Osteocyte (in vitro differentiated cells): ENCODE measurements around the gene ING5. TPM values are rescaled to one million over a fixed set of nuclear protein-coding genes. Genes with fewer than 3 reads are reported as not detected.

Experiments
- DNase-seq: peaks from one replicate; pipeline ENCODE4 v3.0.0; 2021; ENCODE audit warnings: mixed read lengths; ENCODE audit not compliant: unreplicated experiment; ENCODE audit errors: extremely low spot score
- H3K27ac Mint-ChIP-seq: one replicate; pipeline ENCODE4 v1.8.0; 2021; ENCODE audit warnings: mild to moderate bottlenecking, mixed read lengths; ENCODE audit not compliant: unreplicated experiment
- H3K27me3 Mint-ChIP-seq: one replicate; pipeline ENCODE4 v1.8.0; 2021; ENCODE audit warnings: mixed read lengths; ENCODE audit not compliant: unreplicated experiment
- H3K36me3 Mint-ChIP-seq: one replicate; pipeline ENCODE4 v1.8.0; 2021; ENCODE audit warnings: mixed read lengths; ENCODE audit not compliant: unreplicated experiment
- H3K4me1 Mint-ChIP-seq: one replicate; pipeline ENCODE4 v1.8.0; 2021; ENCODE audit warnings: mixed read lengths; ENCODE audit not compliant: unreplicated experiment
- H3K4me3 Mint-ChIP-seq: one replicate; pipeline ENCODE4 v1.8.0; 2021; ENCODE audit warnings: mild to moderate bottlenecking, moderate library complexity, mixed read lengths; ENCODE audit not compliant: unreplicated experiment
- H3K9me3 Mint-ChIP-seq: one replicate; pipeline ENCODE4 v1.8.0; 2021; ENCODE audit warnings: mixed read lengths; ENCODE audit not compliant: unreplicated experiment
- total RNA-seq: library from RNA; stranded (reverse); gene quantifications from 2 replicates; pipeline ENCODE4 v1.2.1, GENCODE V29; 2021
- TF ChIP-seq, protein P1 (sequence below): fragments of 200-600 bp; sonication (generic); IDR thresholded peaks from 2 replicates; pipeline ENCODE4 v1.5.0; 2021; ENCODE audit warnings: antibody characterized with exemption, mild to moderate bottlenecking, moderate library complexity

Gene ING5
- total RNA-seq, 1 donor from 2014 or later = 32.0 TPM

DNA sequence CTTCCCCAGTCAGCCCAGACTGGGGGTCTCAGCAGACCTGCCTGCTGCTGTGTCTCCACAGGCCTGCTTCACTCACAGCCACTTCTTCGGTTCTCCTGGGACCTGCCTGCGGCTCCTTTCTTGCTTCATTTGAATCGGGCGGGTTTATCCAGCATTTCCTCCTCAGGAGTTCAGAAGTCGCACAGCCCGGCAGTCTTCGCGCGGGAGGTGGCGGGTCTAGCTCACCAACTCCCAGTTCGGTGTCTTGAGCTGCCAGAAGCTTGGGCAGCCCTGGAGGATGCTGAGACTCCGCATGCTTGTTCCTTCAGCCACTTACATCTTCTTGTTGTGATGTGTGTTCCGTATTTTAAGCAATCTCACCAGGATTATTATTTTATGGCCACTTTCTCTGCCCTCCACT is 43.4 kb downstream of the ING5 start:
- Mint-ChIP-seq H3K4me3 (no peak overlapping the region), H3K4me1 (peaks cover 2% of the 10 kb centered on the region), H3K9me3 (peaks cover 8% of the 10 kb centered on the region), H3K36me3 (peaks cover 29% of the 10 kb centered on the region), H3K27me3 (no peaks in the 10 kb centered on the region), H3K27ac (no peak overlapping the region)
- no peak for DNase-seq
- TF ChIP-seq, protein P1, sequence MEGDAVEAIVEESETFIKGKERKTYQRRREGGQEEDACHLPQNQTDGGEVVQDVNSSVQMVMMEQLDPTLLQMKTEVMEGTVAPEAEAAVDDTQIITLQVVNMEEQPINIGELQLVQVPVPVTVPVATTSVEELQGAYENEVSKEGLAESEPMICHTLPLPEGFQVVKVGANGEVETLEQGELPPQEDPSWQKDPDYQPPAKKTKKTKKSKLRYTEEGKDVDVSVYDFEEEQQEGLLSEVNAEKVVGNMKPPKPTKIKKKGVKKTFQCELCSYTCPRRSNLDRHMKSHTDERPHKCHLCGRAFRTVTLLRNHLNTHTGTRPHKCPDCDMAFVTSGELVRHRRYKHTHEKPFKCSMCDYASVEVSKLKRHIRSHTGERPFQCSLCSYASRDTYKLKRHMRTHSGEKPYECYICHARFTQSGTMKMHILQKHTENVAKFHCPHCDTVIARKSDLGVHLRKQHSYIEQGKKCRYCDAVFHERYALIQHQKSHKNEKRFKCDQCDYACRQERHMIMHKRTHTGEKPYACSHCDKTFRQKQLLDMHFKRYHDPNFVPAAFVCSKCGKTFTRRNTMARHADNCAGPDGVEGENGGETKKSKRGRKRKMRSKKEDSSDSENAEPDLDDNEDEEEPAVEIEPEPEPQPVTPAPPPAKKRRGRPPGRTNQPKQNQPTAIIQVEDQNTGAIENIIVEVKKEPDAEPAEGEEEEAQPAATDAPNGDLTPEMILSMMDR = no peak

- Mint-ChIP-seq H3K36me3 (peaks cover 29% of the 10 kb centered on the region), H3K27ac (no peak overlapping the region), H3K4me3 (no peak overlapping the region), H3K4me1 (peaks cover 2% of the 10 kb centered on the region), H3K27me3 (no peaks in the 10 kb centered on the region), H3K9me3 (peaks cover 8% of the 10 kb centered on the region)
- DNase-seq = no peak
- TF ChIP-seq, protein P1 = no peak
These were observed 44.2 kb downstream of the ING5 start for GRCh38 chr2:241746084-241746483.

DNA sequence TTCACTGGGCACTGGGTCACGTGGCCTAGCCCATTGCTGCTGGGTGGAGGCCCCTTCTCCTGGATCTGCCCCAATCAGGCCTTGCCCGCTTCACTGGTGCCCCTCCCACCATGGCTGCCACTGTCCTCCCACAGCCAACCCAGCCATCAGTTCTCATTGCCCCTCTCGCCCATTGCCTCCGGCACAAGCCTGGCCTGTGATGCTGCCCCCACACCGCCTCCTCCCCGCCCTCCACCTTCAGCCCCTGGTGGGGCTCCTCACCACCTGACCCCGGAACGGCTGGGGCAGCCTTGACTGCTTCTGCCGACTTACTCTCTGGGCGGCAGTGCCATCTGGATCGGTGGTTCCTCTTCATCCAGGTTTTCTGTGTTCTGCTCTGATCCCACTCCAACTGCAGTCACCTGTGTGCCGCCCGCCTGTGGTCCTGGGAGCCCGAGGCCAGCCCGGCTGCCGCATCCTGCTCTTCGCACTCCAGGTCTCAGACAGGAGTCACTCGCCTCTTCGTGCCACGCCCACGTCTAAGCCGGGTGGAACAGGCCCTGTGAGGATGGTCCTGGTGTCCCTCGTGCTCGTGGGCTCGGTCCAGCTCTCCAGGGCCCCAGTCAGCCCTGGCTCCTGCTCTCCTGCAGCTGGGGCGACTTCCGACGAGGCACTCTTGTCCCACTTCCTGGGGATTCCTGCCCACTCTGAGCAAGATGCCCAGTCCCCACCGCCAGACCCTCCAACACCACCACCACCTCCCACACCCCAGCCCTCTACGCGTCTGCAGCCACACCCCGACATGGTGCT is 46.8 kb downstream of the ING5 start:
- H3K27me3 Mint-ChIP-seq = no peaks in the 10 kb centered on the region
- peaks cover 31% of the 10 kb centered on the region for H3K36me3 Mint-ChIP-seq
- TF ChIP-seq, protein P1 = no peak
- H3K4me3 Mint-ChIP-seq = no peak overlapping the region
- H3K9me3 Mint-ChIP-seq = peaks cover 8% of the 10 kb centered on the region
- peaks cover 2% of the 10 kb centered on the region for H3K4me1 Mint-ChIP-seq
- peak; percentile 78 for DNase-seq
- H3K27ac Mint-ChIP-seq = no peak overlapping the region

DNA sequence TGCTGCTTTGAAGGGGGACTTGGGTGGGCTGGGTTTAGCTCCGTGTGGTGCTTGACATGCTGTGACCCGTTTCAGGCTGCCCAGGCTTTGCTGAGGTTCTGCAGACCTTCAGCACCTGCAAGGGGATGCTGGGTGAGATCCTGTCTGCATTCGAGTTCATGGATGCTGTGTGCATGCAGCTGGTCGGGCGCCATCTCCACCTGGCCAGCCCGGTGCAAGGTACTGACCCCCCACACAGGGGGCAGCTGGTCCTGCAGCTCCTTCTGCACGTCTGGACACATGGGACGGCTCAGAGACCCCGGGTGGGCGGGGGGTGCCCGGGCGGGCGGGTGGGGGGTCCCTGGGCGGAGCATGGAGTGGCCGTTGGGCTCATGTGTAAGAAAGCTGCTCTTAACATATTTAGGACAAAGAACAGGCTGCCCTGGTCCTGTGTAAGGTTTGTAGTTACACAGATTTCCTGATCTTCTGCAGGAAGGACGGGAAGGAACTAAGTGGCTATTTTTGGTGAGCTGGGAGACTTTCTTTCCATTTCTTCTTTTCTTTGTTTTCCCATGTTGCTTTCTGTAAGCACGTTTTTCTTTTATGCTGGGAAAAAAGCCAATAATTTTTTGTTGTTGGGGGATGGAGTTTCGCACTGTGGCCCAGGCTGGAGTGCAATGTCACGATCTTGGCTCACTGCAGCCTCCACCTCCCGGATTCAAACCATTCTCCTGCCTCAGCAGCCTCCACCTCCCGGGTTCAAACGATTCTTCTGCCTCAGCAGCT is 48.4 kb downstream of the ING5 start:
- peaks cover 8% of the 10 kb centered on the region for H3K9me3 Mint-ChIP-seq
- no peak for DNase-seq
- peaks cover 23% of the 10 kb centered on the region for H3K36me3 Mint-ChIP-seq
- peaks cover 2% of the 10 kb centered on the region for H3K4me1 Mint-ChIP-seq
- no peak overlapping the region for H3K4me3 Mint-ChIP-seq
- H3K27me3 Mint-ChIP-seq = no peaks in the 10 kb centered on the region
- H3K27ac Mint-ChIP-seq = no peak overlapping the region
- TF ChIP-seq, protein P1 = no peak

GRCh38 chr2:241751152-241751551 is 49.3 kb downstream of the ING5 start:
- no peak for DNase-seq
- Mint-ChIP-seq H3K9me3 (peaks cover 2% of the 10 kb centered on the region), H3K4me1 (no peaks in the 10 kb centered on the region), H3K27me3 (no peaks in the 10 kb centered on the region), H3K27ac (no peak overlapping the region), H3K4me3 (no peak overlapping the region), H3K36me3 (peaks cover 14% of the 10 kb centered on the region)
- TF ChIP-seq, protein P1 = no peak
